HG02970 (cell line): ENCODE measurements around the gene TRDN.
"Not testable (repeated sequence)": the region's sequence is repeated elsewhere in the genome, so short reads cannot be mapped to it uniquely, and the experiment has no call there.

ENCODE experiments used
- ATAC-seq: cut with Tn5 transposase; IDR thresholded peaks from one replicate; pipeline ENCODE4 v1.9.1; 2021; ENCODE audit warnings: mild to moderate bottlenecking, moderate library complexity, moderate number of reproducible peaks; ENCODE audit not compliant: unreplicated experiment, low FRiP score

TRDN gene

DNA sequence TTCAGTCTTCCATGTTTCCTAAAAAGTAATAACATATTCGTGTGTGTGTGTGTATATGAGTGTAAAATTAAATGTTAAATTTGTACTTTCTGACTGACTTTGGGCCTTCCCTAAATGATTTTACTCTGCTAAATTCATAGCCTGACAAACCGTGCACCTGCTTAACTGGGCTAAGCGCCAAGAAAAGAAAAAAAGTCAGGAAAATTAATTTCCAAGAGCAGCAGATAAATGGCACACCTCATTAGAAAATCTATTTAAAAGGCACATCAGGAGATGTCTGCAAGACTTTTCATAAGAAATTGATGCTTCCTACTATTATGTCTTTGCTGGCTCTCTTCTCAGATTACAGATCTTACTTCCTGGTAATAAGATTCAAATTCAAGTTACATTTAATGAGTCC is 72.4 kb downstream of the TRDN start:
- no peak for ATAC-seq

DNA sequence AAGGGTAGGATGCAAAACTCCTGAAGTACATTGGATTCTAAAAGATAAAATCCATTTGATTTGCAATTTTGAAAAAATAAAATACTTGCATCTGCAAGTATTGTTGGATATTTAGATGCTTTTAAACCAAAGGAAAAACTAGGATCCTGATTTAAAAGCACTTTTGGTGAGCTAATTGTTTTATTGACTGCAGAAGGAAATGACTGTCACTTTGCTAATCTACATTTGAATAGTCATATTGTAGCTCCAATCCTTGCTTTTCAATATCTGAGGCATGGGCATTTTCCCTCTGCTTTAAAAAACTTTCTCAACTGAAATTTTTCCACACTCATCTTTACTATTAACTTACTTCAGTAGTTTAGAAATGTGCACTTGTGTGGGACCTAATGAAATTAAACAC is 74.1 kb downstream of the TRDN start:
- no peak for ATAC-seq

DNA sequence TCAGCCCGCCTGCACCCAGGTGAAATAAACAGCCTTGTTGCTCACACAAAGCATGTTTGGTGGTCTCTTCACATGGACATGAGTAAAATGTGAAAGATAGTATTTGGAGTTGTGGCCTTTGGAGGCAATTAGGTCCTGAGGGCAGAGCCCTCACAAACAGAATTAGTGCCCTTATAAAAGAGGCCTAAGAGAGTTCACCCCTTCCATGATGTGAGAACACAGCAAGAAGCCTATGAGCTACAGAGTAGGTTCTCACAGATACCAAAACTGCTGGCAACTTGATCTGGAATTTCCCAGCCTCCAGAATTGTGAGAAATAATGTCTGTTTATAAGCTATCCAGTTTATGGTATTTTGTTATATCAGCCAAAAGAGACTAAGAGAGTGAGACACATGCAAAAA is 74.5 kb downstream of the TRDN start:
- no peak for ATAC-seq

DNA sequence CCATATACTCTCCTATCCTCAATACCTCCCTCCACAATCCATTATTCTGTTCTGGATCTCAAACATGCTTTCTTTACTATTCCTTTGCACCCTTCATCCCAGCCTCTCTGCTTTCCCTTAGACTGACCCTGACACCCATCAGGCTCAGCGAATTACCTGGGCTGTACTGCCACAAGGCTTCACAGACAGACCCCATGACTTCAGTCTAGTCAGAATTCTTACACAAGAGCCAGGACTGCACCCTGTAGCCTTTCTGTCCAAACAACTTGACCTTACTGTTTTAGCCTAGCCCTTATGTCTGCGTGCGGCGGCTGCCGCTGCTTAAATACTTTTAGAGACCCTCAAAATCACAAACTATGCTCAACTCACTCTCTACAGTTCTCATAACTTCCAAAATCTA is 76.9 kb downstream of the TRDN start:
- not testable (repeated sequence) for ATAC-seq

DNA sequence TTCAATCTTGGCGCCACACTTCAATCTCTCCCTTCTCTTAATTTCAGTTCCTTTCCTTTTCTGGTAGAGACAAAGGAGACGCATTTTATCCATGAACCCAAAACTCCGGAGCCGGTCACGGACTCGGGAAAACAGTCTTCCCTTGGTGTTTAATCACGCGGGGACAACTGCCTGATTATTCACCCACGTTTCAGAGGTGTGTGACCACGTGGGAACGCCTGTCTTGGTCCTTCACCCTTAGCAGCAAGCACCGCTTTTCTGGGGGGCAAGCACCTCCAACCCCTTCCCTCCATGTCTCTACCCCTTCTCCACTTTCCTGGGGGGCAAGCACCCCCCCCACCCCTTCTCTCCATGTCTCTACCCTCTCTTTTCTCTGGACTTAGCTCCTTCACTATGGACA is 79.3 kb downstream of the TRDN start:
- not testable (repeated sequence) for ATAC-seq

DNA sequence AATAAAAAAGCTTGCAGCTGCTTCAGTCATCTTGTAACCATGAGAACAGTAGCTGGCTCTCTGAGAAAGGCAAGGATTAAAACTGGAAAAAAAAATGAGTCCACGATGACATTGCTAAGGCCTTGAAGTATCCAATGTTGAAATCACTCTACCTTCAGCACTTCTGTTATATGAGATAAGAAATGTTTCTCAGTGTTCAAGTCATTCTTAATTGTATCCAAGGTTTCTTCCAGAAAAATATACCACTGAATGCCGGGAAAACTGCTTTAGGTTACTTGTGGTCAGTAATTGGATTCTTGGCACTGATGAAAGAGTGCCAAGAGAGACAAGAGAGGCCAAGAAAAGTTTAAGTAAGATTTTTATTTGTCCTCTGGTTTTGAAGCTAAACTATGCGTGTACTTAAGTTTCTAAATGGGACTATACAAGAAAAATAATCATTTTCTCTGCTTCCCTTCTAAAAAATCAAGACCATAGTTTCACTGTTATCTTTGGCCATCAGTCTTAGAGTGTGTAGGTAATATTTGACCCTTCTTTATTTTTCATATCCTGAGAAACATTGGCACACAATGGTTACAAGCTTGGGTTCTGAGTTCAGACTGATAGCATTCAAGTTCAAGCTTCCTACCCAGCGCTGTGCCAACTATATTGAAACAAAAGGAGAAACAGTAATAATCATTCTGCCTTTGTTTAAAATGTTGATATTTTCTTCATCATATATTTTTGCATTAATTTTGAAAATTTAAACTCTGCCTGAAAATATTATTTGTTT is 84.6 kb downstream of the TRDN start:
- no peak for ATAC-seq

DNA sequence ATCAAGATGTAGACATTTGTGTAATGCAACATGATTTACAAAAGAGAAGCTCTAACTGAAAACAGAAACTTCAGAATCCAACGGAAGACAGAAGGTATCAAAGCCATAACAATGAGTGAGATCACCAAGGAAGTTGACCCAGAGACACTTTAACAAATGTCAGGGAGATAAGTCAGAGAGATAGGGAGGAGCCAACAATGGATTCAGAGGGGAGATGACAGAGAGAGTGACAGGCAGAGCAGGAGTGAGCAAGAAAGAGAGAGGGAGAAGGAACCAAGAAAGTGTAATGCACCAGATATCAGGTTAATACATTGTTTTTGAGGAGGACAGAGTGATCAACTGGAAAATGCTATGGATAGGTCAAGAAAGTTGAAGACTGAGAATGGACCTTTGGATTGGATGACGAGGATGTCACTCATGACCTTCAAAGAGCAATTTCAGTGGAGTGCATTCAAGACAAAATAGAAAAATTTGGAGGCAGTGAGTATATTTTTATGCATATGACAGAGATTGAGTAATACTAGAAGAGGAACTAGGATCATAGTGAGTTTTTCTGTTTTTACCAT is 86.6 kb downstream of the TRDN start:
- ATAC-seq, result no peak

DNA sequence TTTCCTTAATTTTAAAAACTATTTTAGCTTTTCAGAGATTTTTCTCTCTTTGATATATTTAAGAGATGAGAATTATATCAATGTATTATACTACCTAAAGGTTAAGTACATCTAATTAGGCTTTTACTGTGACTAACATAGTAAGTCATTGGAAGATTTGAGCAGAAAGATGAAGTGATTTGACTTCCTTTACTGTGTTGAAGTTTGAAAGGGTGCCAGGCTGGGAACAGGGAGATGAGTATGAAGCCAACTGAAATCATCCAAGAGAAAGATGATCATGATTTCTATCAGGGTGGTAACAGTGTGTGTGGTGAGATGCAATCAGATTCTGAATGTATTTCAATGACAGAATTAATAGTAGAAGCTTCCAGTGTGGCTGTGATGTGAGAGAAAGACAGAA is 87.3 kb downstream of the TRDN start:
- ATAC-seq, result no peak

DNA sequence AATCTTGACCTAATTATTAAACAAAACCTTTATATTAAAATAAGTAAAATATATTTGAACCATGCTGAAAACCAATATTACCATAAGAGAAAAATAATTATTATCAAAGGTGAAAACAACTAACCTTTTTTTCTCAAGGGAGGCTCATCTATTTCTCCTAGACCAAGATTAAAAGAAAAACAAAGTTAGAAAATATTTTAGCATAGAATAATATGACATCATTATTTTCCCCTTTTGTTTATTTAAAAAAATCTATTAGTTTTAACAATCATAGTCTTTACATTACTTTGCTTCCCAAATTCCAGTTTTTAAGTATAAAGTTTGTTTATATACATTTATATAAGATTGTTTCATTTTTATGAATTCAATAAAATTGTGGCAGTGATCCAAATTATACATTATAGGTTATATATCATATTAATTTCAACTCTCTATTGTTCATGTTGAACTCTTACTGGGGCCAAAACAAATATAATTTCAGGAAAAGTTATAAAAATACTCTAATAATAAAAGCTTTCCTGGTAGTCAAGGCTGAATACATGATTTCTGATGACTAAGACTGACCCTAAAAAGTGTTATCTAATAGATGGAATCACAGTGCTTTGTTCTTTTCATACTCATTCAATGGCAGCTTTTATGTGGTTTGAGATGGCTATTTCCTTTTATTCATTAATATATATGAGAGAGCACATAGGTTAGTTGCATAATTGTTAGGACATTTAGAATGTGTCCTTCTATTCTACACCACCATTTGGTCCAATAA is 89.4 kb downstream of the TRDN start:
- ATAC-seq, result no peak

DNA sequence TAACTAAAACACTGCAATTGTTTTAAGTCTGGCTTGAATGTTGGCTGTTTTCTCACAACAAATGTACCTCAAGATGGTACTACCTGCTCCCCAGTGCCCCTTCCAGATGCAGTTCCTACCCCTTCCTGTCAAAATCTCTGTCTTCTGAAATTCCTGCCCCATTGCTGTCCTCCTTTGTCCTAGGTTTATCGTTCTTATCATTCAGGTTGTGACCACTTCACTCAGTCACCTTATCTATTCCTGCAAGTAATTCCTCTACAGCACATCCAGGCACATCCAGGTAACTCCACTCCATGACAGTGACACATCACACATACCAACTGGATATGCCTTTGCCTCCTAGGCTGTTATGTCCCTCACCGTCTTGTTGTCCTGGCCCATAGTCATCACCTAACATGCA is 90.2 kb downstream of the TRDN start:
- no peak for ATAC-seq

DNA sequence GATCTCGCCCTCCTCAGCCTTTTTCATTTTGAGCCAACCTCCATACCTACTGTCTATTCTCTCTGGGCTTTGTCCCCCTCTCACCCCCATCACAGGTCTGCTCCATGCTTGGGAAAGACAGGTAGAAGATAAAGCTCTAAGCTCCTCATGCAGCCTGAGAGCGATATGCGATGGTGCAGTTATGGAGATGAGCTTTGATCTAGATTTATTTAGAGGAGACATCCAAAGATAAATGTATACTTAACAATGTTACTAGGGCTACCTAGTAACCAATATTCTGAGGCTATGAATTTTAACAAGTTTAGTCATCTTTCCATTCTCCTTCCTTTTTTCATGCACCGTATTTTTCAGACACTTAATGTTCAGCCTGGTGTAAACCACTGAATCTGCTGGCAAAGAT is 95.3 kb downstream of the TRDN start:
- no peak for ATAC-seq

DNA sequence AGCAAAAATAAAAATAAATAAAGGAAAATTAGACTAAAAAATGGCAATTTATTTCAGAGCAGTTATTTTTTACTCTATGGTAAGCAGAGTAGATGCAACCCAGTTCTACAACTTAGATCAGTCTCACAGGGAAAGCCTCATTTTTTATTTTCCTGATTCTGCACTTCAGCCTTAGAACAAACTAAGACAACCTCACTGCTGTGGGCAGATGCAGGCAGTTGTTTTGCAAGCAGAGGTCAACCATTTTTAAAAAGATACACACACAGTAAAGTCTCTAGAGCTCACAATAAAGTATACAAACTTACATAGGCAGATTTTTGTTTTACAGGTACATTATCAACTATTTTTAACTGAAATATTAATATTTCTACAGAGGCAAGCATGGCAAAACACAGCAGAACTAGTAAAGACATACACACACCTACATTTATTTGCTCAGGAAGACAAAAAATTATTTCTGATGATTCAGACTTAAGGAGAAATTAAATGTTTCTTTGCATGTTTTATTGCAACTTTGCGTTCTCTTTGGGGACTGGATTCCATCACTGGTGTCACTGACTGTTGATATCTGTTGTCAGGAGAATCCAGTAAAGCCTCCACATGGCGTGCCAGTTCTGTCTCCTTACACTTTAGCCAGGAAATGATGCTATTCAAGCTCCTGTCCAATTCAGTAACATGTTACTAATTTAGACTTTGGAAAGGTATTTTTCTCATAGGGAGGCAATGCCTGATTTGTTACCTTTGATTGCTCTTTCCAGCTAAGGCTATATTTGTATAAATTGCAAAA is 102.7 kb downstream of the TRDN start:
- no peak for ATAC-seq

DNA sequence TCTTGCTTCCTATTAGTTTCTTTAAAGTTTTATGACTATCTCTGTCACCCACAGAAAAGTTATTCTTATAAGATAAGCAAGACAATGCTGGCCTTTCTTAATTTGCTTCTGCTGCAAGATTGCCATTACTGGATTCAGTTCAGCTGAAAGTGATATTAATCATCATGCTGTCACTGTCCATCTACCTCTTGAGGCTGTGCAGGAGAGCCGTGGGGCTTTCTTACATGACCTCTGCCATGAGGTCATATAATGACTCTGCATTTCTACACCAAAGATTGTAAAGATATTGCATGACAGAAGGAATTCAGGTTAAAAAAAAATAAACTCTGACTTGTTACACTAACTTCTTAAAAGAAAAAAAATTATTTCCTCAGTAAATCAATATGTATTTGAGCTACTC is 106.9 kb downstream of the TRDN start:
- ATAC-seq, result no peak

DNA sequence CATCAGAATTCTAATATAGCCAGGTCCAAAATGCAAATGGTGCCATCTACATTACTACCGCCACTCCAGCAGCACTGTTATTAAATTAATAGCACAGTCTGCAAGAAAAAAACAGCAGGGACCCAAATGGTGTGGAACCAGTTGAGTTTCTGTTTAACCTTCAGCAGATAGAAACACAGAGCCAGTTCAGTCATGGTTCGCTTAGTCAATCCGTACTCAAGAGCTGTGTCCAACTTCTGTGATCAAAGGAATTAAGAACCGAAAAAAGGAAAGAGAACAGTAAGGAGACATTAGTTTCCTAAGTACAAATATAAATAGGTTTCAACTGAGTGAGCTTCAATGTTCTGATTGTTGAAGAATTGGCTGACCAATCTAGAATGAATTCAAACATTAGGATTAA is 107.7 kb downstream of the TRDN start:
- ATAC-seq, result no peak

DNA sequence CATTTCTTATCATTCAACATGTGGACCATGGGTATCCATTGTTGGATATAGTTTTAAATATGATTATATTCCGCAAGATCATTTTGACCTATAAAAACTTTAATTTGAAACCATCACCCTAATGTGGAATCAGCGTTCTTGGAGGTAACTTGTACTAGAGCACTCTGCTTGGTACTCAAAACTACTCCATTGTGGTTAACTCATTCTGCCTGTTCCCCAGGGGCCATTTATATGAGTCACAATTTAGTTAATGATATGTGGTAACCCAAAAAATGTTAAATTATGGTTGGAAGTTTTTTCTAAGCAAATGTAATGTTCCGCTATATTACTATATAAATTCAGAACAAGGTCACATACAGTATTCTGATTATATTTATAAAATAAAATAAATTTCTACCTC is 109.3 kb downstream of the TRDN start:
- ATAC-seq, result no peak

DNA sequence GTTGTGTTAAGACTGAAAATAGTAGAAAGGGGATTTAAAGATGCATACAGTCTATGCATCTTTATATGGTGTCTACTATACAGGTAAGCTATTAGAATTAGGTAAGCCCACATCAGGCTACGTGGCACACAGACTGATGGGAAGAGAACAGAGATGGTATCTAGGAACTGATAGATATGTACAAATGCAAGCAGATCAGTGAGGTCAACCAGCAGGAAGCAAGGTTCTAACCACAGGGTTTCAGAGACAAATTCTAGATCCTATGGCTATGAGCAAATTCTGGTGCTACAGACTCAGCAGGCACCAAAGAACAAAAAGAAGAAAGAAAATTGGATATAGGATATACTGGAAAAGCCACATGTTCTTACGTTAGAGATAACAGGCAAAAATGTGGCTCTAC is 110.6 kb downstream of the TRDN start:
- no peak for ATAC-seq

DNA sequence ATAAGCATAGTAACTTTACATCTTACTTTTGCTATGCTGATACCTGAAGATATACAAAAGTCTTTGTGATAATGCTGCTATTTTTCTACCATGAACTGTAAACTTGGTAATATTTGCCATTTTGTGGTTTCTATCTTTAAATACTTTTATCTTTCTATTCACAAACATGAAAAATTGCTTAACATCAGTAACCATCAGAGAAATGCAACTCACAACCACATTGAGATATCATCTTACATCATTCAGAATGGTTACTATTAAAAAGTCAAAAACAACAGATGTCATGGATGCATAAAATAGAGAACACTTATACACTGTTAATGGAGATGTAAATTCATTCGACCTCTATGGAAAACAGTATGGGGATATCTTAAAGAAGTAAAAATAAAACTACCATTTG is 112.0 kb downstream of the TRDN start:
- no peak for ATAC-seq

DNA sequence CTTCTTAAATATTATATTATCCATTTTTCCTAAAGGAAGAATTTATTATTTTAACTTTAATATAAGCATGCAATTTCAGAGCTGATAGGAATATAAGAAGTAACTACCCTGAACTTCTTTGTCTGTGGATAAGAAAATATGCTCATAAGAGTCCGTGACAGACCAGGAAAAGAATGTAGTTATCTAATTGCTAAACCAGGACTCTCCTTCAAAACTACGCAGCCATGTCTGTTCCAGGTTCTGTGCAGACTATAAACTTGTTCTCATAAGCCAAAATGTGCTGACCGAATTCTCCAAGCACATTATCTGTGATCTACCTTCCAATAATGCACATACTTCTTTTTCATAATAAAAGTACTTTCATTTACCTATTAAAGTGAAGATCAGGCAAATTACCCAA is 116.5 kb downstream of the TRDN start:
- ATAC-seq, result no peak

DNA sequence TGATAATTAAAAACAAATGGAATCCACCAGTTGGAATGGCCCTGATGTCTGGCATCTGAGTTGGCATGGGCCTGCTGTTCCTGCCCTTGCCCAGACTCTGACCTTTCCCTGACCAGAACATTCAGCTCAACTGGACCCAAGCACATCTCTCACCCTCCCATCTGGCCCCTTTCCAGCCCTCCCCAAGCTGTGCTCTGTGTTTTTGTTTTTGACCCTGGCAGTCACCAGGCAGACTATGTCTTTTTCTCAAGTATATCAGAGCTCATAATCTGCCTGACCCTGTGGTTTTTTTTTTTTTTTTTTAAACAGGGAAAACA is 117.6 kb downstream of the TRDN start:
- no peak for ATAC-seq

DNA sequence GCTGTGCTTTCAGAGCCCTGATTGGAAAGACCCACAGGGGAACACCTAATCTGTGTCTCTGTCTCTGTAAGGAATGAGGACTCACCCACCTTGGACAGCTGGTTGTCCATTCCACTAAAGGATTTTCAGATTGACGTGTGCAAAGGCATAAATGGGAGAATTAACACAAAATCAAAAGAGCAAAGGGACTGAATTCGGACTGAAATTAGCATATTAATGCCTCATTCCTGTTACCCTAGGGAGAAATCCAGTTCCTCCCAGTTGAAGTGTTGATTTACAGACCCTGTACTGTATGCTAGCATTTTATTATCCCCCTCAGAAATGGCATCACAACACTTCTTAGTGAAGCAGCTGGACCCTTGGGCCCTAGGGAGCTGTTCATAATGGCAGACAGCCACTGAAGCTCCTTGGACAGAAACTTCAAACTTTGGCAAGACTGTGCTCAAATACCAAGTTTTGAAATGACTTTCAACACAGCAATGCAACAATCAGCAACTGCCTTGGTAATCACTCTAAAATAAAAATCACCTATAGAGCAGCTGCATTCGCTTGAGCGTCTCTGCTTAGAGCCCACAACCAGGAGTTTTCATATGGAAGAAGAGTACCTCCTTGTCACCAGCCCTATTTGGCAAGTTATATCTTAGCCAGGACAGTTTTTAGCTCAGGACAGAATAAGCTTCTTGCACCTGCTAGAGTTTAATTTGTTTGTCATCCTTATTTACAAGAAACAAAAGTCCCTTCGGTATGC is 118.1 kb downstream of the TRDN start:
- ATAC-seq, result no peak

DNA sequence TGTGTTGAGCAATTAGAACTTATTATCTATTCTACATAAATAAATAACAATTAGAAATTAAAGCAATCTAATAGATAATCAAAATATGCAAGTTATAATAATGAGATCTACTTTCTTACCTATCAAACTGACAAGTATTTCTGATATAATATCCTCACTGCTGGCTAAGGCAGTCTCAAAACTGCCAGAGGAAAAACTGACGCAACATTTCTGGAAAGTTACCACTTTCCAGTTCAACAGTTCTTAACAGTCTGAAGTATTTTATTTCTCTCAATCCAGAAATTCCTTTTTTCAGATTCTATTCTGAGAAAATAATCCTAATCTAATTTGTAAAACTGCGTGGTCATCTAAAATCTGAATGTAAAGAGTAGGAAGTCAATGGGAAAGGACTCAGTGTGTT is 121.0 kb downstream of the TRDN start:
- no peak for ATAC-seq
